Fibroblast of villous mesenchyme (primary cell): ENCODE results near the gene CSH1. TPM values are rescaled to one million over a fixed set of nuclear protein-coding genes. Genes with fewer than 3 reads are reported as not detected.
"Not testable (repeated sequence)": the region's sequence is repeated elsewhere in the genome, so short reads cannot be mapped to it uniquely, and the experiment has no call there.

ENCODE experiments used
- DNase-seq: peaks from one replicate; pipeline ENCODE4 v3.0.0-alpha.2; 2010; ENCODE audit warnings: low read depth
- H3K4me3 ChIP-seq: 2 replicates; pipeline ENCODE4 v1.5.1; 2011; ENCODE audit warnings: low read depth, mild to moderate bottlenecking, low read length
- total RNA-seq: library from RNA; depleted of rRNA; stranded (reverse); fragments of >200 nt; gene quantifications from 2 replicates; pipeline ENCODE4 v1.2.3, GENCODE V29; 2012
- TF ChIP-seq, protein P1 (sequence below): IDR thresholded peaks from 2 replicates; pipeline ENCODE4 v1.5.1; 2012; ENCODE audit warnings: low read depth, mild to moderate bottlenecking, low read length; ENCODE audit not compliant: insufficient read depth

The CSH1 gene
- total RNA-seq, 1 donor: not detected

DNA sequence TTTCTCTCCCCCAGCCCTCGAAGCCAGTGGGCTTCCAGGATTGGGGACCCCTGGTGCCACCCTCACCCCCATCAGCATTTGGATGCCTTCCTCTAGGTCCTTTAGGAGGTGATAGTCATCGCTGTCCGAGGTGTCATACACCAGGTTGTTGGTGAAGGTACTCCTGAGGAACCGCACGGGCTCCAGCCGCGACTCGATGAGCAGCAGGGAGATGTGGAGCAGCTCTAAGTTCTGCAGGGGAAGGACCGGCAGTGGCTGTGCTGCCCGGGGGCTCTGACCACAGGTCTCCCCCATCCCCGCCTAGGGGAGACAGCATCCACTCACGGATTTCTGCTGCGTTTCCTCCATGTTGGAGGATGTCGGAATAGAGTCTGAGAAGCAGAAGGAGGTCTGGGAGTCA lies 13.7 kb upstream of the CSH1 start:
- no peak overlapping the region for H3K4me3 ChIP-seq
- TF ChIP-seq, protein P1, sequence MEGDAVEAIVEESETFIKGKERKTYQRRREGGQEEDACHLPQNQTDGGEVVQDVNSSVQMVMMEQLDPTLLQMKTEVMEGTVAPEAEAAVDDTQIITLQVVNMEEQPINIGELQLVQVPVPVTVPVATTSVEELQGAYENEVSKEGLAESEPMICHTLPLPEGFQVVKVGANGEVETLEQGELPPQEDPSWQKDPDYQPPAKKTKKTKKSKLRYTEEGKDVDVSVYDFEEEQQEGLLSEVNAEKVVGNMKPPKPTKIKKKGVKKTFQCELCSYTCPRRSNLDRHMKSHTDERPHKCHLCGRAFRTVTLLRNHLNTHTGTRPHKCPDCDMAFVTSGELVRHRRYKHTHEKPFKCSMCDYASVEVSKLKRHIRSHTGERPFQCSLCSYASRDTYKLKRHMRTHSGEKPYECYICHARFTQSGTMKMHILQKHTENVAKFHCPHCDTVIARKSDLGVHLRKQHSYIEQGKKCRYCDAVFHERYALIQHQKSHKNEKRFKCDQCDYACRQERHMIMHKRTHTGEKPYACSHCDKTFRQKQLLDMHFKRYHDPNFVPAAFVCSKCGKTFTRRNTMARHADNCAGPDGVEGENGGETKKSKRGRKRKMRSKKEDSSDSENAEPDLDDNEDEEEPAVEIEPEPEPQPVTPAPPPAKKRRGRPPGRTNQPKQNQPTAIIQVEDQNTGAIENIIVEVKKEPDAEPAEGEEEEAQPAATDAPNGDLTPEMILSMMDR: no peak
- no peak for DNase-seq

DNA sequence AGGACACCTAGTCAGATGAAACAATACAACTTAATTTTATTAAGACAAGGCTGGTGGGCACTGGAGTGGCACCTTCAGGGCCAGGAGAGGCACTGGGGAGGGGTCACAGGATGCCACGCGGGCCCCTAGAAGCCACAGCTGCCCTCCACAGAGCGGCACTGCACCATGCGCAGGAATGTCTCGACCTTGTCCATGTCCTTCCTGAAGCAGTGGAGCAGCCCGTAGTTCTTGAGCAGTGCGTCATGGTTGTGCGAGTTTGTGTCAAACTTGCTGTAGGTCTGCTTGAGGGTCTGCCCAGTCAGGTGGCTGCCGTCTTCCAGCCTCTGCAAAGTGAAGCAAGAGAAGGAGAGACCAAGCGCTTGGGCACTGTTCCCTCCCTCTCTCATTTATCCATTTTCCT lies 13.2 kb upstream of the CSH1 start:
- not testable (repeated sequence) for DNase-seq, H3K4me3 ChIP-seq

GRCh38 chr17:63907161-63907778 lies 10.9 kb upstream of the CSH1 start:
- peak; percentile 13 for DNase-seq
- TF ChIP-seq, protein P1: peak; percentile 31
- not testable (repeated sequence) for H3K4me3 ChIP-seq

GRCh38 chr17:63904796-63905195 lies 8.4 kb upstream of the CSH1 start:
- H3K4me3 ChIP-seq, DNase-seq: not testable (repeated sequence)

- DNase-seq, H3K4me3 ChIP-seq: not testable (repeated sequence)
- TF ChIP-seq, protein P1: peak; percentile 30
Observed at GRCh38 chr17:63903787-63904201, 7.4 kb upstream of the CSH1 start.

- not testable (repeated sequence) for H3K4me3 ChIP-seq, DNase-seq
Observed at GRCh38 chr17:63901971-63902370, 5.6 kb upstream of the CSH1 start.

DNA sequence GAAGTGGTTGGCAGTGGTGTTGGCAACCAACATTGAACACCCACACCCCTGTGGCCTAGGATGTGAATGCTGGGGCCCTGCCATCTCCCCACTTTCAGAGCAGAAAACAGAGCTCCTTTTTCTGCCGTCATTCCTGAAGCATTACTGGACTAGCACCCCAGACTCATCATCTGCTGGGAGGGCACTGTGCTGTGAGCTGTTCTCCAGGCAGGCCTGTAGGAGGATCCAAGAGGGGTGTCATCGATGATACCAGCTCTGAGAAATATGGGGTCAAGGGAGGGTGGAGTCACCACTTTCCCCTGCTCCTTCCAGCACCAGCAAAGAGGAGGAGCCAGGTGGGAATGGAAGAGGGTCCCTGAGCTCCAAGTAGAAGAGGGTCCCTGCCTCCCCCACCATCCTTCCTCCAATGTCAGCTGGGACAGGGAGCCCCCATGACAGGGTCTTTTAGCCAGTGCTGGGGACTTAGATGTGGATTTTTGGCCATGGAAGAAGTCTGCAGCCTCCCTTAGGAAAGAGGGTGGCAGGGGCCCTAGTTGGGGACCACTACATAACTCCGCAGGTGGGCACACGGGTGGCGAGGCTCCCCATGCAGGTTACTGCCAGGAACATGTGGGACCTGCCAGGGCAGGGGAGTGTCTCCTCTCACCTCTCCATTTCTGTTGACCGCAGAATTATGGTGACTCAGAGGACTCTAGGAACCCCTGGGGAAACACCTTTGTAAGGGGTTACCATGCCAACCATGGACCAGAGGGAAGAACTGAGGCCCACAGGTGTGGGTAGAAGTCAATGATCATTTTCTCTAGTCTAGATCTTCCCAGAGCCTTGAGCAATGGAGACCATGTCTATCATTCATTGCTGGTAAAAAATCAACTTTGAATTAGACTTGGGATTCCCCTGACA lies 2.8 kb upstream of the CSH1 start:
- not testable (repeated sequence) for H3K4me3 ChIP-seq, DNase-seq

DNA sequence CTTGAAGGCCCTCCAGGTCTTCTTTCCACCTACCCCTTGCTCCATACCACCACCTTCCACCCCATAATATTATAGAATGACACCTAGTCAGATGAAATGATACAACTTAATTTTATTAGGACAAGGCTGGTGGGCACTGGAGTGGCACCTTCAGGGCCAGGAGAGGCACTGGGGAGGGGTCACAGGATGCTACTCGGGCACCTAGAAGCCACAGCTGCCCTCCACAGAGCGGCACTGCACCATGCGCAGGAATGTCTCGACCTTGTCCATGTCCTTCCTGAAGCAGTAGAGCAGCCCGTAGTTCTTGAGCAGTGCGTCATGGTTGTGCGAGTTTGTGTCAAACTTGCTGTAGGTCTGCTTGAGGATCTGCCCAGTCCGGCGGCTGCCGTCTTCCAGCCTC lies 1.6 kb downstream of the CSH1 start:
- H3K4me3 ChIP-seq, DNase-seq: not testable (repeated sequence)

GRCh38 chr17:63894021-63894420 lies 2.4 kb downstream of the CSH1 start:
- H3K4me3 ChIP-seq, DNase-seq: not testable (repeated sequence)

DNA sequence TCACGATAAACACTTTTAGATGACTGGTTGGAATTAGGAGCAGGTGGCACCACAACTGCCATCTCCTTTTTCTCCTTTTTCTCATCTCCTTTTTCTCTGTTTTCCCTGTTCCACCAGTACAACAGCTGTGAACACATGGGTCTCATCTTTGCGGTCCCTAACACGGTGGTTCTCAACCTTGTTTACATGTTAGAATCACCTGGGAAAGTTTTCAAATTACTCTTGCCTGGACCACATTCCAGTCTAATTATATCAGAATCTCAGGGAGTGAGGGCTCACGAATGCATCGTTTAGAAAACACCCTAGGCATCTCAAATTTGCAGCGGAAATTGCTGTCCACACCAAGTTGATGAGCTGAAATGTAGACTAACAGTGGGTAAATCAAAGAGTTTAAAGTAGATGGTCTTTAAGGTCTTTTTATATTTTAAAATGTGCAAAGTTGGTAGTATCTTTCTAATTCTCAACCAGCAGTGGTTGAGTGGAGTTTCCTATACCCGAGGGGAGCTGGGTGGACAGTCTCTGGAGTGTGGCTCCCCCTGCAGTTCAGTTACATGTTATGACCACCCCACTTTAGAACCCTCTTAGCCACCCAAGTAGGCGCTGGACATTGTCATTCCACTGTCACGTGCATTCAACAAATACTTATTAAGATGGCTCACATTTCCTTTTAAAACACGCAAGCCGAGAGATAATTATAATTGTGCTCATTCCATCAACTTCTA lies 3.9 kb downstream of the CSH1 start:
- not testable (repeated sequence) for H3K4me3 ChIP-seq, DNase-seq
- TF ChIP-seq, protein P1: peak; percentile 13
